ENCODE measurements around the gene SLC35E3.

The SLC35E3 gene
- total RNA-seq, result 9.2 to 32.7 (median 23.3) reads per million in 18 experiments

DNA sequence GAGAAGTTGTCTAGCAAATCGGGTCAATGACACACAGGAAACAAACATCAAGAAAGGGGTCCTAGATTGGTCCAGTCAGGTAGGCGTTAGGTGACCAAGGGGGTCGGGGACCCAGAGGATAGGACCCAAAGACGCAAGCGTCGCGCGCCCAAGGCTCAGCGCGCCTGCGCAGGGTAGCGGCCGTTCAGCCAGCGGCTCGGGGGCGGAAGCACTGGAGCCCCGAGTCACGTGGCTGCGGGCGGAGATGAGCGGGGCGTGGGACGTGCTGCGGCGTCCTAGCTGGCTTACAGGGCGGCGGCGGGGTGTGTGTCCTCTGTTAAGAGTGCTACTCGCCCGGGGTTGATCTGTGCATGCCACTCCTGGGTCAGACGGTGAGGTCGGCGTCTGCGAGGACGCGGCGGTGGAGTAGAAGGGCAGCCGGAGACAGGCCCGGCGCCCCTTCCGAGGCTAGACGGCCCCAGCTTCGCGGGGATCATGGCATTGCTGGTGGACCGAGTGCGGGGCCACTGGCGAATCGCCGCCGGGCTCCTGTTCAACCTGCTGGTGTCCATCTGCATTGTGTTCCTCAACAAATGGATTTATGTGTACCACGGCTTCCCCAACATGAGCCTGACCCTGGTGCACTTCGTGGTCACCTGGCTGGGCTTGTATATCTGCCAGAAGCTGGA, at the start of gene SLC35E3:
Gene SLC35E3, plus strand, starts transcription at position 273 of the 668 bp plus-strand sequence. Its CDS starts 202 bp downstream, at position 475.
- peak; percentile 95 to 96 for DNase-seq

- no peak for DNase-seq
Observed at GRCh38 chr12:68699486-68699885, 46.5 kb upstream of the SLC35E3 start.

- no peak for DNase-seq
Observed at GRCh38 chr12:68727776-68728175, 18.2 kb upstream of the SLC35E3 start.

GRCh38 chr12:68733661-68734071, 12.3 kb upstream of the SLC35E3 start:
- DNase-seq, result no peak

- DNase-seq, result no peak
Observed at GRCh38 chr12:68739891-68740290, 6.1 kb upstream of the SLC35E3 start.

- DNase-seq, result peak; percentile 57 to 78
Observed at GRCh38 chr12:68743356-68743755, 2.6 kb upstream of the SLC35E3 start.

DNA sequence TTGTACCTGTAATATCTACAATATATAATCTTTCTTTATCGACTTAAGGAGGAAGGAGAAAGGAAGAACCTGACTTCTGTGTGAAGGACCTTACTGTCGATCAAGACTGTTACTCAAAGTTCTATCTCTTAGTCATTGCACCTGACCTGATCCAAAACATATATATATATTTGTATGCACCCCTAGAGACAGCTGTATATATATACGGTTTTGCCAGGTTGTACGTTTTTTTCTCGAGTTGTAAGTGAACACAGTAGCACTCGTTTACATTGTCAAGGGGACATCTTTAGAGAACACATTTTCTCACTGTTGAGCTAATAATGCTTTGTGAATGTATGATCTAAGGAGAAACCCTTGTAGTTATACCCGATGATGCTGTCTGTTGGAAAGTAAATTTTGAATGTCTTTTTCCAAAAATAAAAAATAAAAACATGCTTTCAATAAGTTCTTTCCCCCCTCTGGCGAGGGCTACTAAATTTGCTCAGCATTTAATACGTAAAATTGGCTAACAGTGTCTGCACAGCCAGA, 536 bp upstream of the SLC35E3 start:
- peak; percentile 11 to 28 for DNase-seq

- peak; percentile 19 to 58 for DNase-seq
Observed at GRCh38 chr12:68746572-68747180, 700 bp downstream of the SLC35E3 start.

GRCh38 chr12:68749443-68749842, 3.5 kb downstream of the SLC35E3 start:
- DNase-seq, result peak; percentile 18 to 26

DNA sequence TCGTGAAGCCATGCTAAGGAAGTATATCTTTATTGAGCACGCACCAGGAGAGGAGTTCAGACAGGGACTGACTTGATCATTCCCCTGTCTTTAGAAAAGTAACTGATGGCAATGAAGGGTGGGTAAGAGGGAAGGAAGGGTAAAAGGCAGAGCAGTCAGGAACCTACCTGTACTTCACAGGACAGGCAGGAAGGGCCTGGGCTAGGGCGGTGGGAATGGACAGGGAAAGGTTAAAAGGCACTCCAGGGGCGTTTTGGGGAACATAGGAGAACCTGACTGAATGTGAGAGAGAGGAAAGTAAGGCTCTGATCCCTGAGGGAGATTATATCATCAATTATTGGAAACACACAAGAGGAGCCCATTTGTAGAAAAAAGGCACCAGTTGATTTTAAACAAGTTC, 3.9 kb downstream of the SLC35E3 start:
- no peak for DNase-seq

DNA sequence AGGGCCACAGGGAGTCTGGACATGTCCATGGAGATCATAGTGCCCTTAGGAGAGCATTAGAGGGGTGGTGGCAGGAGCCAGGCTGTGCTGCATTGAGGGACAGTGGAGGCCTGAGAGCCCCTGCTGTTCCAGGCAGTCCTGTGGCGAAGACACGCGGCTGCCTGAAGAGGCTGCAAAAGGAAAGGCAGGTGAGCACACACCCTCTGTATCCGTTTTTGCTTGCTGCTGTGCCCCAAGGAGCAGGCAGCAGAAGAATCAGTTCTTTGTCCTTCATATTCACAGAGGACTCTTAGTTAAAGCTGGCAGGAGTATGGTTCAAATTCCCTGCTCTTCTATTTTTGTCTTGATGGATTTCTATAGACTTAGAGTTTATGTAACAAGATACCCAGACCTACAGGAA, 4.5 kb downstream of the SLC35E3 start:
- DNase-seq, result no peak

DNA sequence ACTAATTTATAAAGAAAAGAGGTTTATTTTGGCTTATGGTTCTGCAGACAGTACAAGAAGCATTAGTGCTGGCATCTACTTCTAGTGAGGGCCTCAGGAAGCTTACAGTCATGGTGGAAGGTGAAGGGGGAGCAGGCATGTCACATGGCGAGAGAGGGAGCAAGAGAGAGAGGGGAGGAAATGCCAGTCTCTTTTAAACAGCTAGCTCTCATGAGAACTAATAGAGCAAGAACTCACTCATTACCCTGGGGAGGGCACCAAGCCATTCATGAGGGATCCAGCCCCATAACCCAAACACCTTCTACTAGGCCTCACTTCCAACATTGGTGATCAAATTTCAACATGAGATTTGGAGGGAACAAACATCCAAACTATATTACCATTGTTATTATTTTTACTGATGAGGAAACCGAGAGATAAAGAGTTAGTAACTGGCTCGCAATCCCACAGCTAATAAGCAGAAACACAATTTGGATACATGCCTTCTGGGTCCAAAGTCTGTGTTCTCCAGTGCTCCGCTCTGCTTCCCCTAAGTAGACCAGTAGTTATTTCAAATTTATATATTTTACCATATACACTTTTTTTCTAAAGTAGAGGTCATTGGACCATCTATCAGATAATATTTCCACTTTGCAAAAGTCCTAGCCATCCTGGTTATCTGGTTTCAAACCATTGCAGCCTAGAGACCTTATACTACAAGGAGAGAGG, 9.7 kb downstream of the SLC35E3 start:
- no peak for DNase-seq

GRCh38 chr12:68759852-68760251, 13.9 kb downstream of the SLC35E3 start:
- DNase-seq, result no peak

GRCh38 chr12:68760806-68761441, 14.9 kb downstream of the SLC35E3 start:
- no peak for DNase-seq

- DNase-seq, result no peak
Observed at GRCh38 chr12:68761442-68761812, 15.5 kb downstream of the SLC35E3 start.

DNA sequence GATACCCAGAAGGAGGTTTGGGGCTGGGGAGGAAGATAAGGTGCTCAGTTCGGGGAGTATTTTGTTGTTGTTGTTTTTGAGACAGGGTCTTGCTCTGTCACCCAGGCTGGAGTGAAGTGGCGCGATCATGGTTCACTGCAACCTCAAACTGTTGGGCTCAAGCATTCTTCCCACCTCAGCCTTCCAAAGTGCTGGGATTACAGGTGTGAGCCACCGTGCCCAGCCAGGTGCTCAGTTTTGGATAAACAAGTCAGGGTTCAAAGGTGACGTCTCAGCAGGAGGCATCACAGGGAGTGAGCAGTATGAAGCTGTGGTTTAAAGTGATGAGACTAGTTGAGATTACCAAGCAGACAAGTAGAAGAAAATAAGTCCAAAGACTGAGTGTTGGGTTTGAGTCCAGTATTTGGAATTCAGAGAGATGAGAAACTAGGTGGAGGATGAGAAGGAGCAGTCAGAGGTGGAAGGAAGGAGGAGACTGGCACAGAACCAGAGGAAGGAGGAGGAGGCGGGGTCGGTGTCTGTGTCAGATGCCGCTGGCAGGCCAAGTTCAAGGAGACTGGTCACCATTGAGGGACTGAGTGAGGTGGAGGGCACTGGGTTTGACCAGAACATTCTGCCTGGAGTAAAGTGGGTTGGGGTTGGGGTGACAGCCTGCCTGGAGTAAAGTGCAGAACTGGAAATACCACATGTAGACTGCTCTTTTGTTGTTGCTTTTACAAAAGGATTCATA, 16.1 kb downstream of the SLC35E3 start:
- DNase-seq, result no peak

- DNase-seq, result no peak
Observed at GRCh38 chr12:68762691-68763090, 16.7 kb downstream of the SLC35E3 start.

DNA sequence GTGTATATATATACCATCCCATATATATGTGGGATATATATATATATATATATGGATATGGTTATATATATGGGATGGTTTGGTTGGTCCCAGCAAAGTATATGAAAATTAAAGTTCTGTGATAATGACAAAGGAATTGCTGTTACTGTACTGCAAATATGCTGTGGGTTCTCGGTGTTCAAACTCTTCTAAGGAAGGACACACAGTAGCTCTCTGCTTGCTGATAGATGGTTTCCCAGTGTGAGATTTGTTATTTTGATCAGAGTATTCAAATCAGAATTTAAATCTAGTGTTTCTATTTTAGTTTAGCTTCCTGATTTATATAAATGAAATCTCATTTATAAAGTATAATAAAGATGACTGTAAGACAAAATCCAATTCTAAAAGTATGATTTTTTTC, 19.7 kb downstream of the SLC35E3 start:
- no peak for DNase-seq

DNA sequence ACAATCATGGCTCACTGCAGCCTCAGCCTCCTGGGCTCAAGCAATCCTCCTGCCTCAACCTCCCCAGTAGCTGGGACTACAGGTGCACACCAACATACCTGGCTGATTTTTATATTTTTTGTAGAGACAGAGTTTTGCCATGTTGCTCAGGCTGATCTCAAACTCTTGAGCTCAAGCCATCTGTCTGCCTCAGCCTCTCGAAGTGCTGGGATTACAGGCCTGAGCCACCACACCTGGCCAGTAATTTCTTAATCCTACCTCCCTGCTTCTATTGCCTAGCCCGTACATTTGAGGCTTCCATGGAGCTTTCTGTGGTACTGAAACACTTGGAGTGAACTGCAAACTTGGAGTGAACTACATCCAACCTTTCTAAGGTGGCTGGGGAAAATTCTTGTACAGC, 20.7 kb downstream of the SLC35E3 start:
- no peak for DNase-seq

- DNase-seq, result no peak
Observed at GRCh38 chr12:68767191-68767590, 21.2 kb downstream of the SLC35E3 start.

GRCh38 chr12:68768431-68768939, 22.5 kb downstream of the SLC35E3 start:
- DNase-seq, result no peak

DNA sequence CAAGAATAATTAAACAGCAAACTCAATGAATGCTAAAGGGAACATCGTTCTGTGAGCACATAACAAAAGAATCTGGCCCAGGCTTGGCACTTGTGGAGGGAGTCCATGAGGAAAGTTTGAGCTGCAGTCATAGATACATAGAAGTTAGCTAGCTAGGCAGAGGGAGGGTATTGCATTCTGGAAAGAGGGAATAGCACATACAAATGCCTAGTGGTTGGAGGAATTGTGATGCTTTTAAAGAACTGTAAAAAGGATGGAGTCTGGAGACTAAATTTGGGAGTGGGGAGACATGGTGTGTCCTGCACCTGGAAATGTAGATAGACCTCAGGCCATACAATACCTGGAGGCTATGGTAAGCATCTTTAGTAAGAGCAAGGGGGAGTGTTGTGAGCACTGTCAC, 24.0 kb downstream of the SLC35E3 start:
- no peak for DNase-seq
